ENCODE results near the gene FAM210B. TPM values are rescaled to one million over a fixed set of nuclear protein-coding genes. Genes with fewer than 3 reads are reported as not detected.

Gene FAM210B
- total and polyA plus RNA-seq, 10 of the 15 experiments (the other 5 are each of a cell fraction or from before 2014, with no cell fraction given), result 0.13 to 1.4 (median 0.68) TPM

GRCh38 chr20:56371977-56372376 is 13.2 kb downstream of the FAM210B start:
- Histone ChIP-seq H3K4me2 (ENCODE audit: control insufficient read depth, insufficient read depth) (no peak overlapping the region), H4K20me1 (ENCODE audit: control insufficient read depth, insufficient read depth) (no peaks in the 10 kb centered on the region), H3K36me3 (ENCODE audit: control insufficient read depth in 2 of 2, insufficient read depth in 2 of 2, low read length in 1 of 2) (peaks cover 13 to 34% of the 10 kb centered on the region in 2 experiments), H3K79me2 (ENCODE audit: control insufficient read depth, insufficient read depth, low read length) (peaks cover 7% of the 10 kb centered on the region), H3K9me3 (replicated peaks; ENCODE audit: control insufficient read depth, insufficient read depth, low read length) (no peaks in the 10 kb centered on the region), H3K27ac (ENCODE audit: control insufficient read depth, insufficient read depth) (no peak overlapping the region), H3K4me1 (ENCODE audit: control insufficient read depth, insufficient read depth, low read length) (no peaks in the 10 kb centered on the region; the same call in 1 of the 2 replicates), H2AFZ (ENCODE audit: control insufficient read depth, low read depth, low read length) (no peak overlapping the region), H3K27me3 (replicated peaks in 1 of 2; ENCODE audit: control insufficient read depth in 2 of 2, insufficient read depth in 2 of 2, low read length in 1 of 2) (no peaks in the 10 kb centered on the region), H3K4me3 (no peak overlapping the region), H3K9ac (ENCODE audit: control insufficient read depth, insufficient read depth, low read length) (no peak overlapping the region)
- no TSS peak for BruUV-seq (replicated peaks)
- ATAC-seq, result no peak
- RAD21 ChIA-PET (ENCODE audit: unreplicated experiment), result interaction anchor here (1.0 to 1.4 kb wide), 2 partner anchors 13 to 20 kb away, joined by 3 to 5 read pairs; partner anchors contain the start of genes AURKA, CSTF1 and FAM210B
- TF ChIP-seq JUNB (IDR thresholded peaks at IDR 0.05) (no peak), MXI1 (IDR thresholded peaks at IDR 0.05; ENCODE audit: low read depth, low read length) (no peak), CEBPB (IDR thresholded peaks at IDR 0.05; ENCODE audit: borderline replicate concordance in 1 of 2, low read depth in 2 of 2, low read length in 2 of 2) (no peak), ZZZ3 (IDR thresholded peaks at IDR 0.05; ENCODE audit: control insufficient read depth, insufficient read length, low read depth) (no peak), RBBP5 (conservative IDR thresholded peaks at IDR 0.05) (no peak), E4F1 (IDR thresholded peaks at IDR 0.05; ENCODE audit: borderline replicate concordance, partially characterized antibody) (no peak), TCF7 (IDR thresholded peaks at IDR 0.05; ENCODE audit: borderline replicate concordance) (no peak)
- POLR2A ChIA-PET, result interaction anchor here (0.6 to 1.1 kb wide), 4 partner anchors 8 to 632 kb away, joined by 3 to 7 read pairs (median 4); partner anchors contain the start of gene FAM210B
- intact Hi-C loops (cut with micrococcal nuclease; ENCODE audit: unreplicated experiment) (no loop called here), in situ Hi-C loops (cut with MboI) (no loop called here)
- FAIRE-seq, result no peak
- CTCF ChIA-PET, result interaction anchor here (0.6 to 1.9 kb wide), 3 partner anchors 11 to 975 kb away, joined by 3 to 8 read pairs (median 3); no protein-coding TSS in a partner anchor
- no peak for DNase-seq (ENCODE audit: low read depth, low spot score)
- SMC1A ChIA-PET (ENCODE audit: uncharacterized antibody, unreplicated experiment), result interaction anchor here (0.6 to 2.5 kb wide), 4 partner anchors 12 to 1087 kb away, joined by 3 to 10 read pairs (median 3); partner anchors contain the start of gene FAM210B
- WGBS (ENCODE audit: insufficient coverage, insufficient replicate concordance, low lambda C conversion rate, missing lambda C conversion rate), result 98% methylated on average over 11 of the region's 11 CpGs
